GM12864 (cell line): ENCODE data around the gene MATCAP1.

Experiments
- DNase-seq: peaks from one replicate; pipeline ENCODE4 v3.0.0-alpha.2; 2011; ENCODE audit warnings: low read depth
- H3K4me3 ChIP-seq: 2 replicates; pipeline ENCODE4 v1.5.1; 2011; ENCODE audit warnings: mild to moderate bottlenecking, low read depth, low read length, control low read depth
- CTCF ChIP-seq: IDR thresholded peaks from 2 replicates; pipeline ENCODE4 v1.5.1; 2011; ENCODE audit warnings: low read depth, mild to moderate bottlenecking, moderate library complexity, low read length, control low read depth, inconsistent platforms; ENCODE audit errors: missing control alignments

MATCAP1 gene

GRCh38 chr16:67200491-67200890 lies 16.7 kb upstream of the MATCAP1 start:
- TF ChIP-seq CTCF: no peak
- H3K4me3 ChIP-seq: no peak overlapping the region
- DNase-seq: no peak

- no peak overlapping the region for H3K4me3 ChIP-seq
- DNase-seq: no peak
- TF ChIP-seq CTCF: no peak
These were observed 16.0 kb upstream of the MATCAP1 start for GRCh38 chr16:67199808-67200198.

GRCh38 chr16:67199011-67199807 lies 15.4 kb upstream of the MATCAP1 start, which contains the start of gene ELMO3:
Gene ELMO3 (plus strand): TSS chr16:67199131. CDS start chr16:67199327, 196 bp downstream.
- H3K4me3 ChIP-seq: no peak within 1 kb of the TSS
- no peak for DNase-seq
- TF ChIP-seq CTCF: no peak

GRCh38 chr16:67198238-67198734 lies 14.5 kb upstream of the MATCAP1 start:
- no peak for DNase-seq
- no peak overlapping the region for H3K4me3 ChIP-seq
- TF ChIP-seq CTCF: peak; percentile 77

- no peak for TF ChIP-seq CTCF
- H3K4me3 ChIP-seq: no peak overlapping the region
- no peak for DNase-seq
These were observed 13.9 kb upstream of the MATCAP1 start for GRCh38 chr16:67197704-67198103.

GRCh38 chr16:67196881-67197280 lies 13.1 kb upstream of the MATCAP1 start:
- DNase-seq: no peak
- no peak overlapping the region for H3K4me3 ChIP-seq
- no peak for TF ChIP-seq CTCF

- H3K4me3 ChIP-seq: no peak overlapping the region
- DNase-seq: no peak
- TF ChIP-seq CTCF: no peak
These were observed 11.9 kb upstream of the MATCAP1 start for GRCh38 chr16:67195676-67196075.
